HG03103 (cell line): ENCODE data around the gene UTP25.
A peak's percentile ranks its signal among the peaks of the same experiment; 100 is the strongest.

Experiments used
- ATAC-seq: cut with Tn5 transposase; IDR thresholded peaks from one replicate; pipeline ENCODE4 v1.9.1; 2021; ENCODE audit warnings: low read depth; ENCODE audit not compliant: unreplicated experiment

UTP25 gene

GRCh38 chr1:209837671-209838070 lies 9.9 kb downstream of the UTP25 start:
- ATAC-seq: no peak

- no peak for ATAC-seq
Measured at GRCh38 chr1:209838537-209838936, 10.8 kb downstream of the UTP25 start.

- ATAC-seq: no peak
Measured at GRCh38 chr1:209839875-209840546, 12.2 kb downstream of the UTP25 start.

DNA sequence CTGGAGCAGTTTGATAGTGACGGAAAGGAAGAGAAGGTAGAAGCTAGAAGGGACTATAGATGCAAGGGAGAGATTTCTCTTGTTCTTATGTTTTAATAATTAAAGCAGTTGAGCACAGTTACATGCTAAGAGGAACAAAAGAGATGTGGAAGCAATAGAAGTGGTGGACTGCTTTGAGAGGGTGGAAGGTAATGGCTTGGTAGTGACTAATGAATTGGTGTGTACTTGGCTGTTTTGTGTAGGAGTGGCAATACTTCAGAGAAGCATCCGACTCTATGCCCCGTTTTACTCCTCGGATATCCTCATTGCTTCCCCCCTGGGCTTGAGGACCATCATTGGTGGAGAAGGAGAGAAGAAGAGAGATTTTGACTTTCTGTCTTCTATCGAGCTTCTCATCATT lies 12.8 kb downstream of the UTP25 start:
- no peak for ATAC-seq

DNA sequence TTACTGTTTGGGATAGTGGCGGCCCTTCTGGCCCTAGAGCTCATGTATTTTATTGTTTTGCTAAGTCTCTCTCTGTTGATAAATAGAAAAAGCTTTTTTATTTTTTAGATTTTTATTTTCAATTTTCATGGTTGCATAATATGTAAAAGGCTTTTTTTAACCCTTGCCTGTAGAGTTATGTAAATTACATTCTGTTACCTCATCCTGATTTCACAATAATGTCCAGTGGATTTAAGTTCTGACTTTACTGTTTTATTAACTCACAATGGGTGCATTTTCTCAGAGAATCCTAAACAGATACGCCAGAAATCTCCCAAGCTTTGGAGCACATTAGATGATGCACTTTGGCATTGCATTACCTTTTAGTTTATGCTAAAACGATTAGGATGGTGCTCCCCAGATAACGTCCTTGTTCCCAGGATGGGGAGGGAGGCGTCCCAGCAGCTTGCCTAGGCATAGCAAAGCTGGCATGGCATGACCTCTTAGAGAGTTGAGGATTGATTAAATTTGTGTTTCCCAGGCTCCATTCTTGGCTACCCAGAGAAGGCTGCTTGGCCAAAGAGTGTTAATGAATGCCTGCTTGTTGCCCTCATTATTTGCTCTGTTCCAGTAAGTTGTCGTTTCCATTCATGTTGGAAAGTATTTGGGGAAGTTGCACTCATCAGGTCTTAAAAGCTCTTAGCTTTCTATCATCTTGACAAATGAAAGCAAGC lies 17.1 kb downstream of the UTP25 start:
- ATAC-seq: no peak

GRCh38 chr1:209845408-209845725 lies 17.6 kb downstream of the UTP25 start:
- no peak for ATAC-seq

- ATAC-seq: no peak
Measured at GRCh38 chr1:209849388-209849787, 21.6 kb downstream of the UTP25 start.

GRCh38 chr1:209850342-209850979 lies 22.7 kb downstream of the UTP25 start:
- ATAC-seq: peak; percentile 66

DNA sequence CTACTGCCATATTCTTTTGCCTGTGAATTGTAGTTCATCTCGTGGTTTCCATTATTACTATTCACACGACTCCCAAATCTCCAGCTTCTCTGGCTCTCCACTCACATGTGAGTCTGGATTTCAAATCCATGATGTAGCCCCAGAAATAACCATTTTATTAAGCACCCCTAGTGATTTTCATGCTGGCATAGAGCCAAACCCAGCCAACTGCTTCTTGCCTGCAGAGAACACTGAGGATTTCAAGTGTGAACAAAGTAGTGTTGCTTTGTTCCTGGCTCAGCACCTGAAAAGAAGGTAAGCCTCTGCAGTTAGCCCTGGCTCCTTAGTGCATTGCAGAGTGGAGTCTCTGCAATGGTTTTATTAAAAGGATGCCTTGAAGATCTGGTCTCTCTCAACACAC lies 25.9 kb downstream of the UTP25 start:
- no peak for ATAC-seq

- ATAC-seq: no peak
Measured at GRCh38 chr1:209854196-209854595, 26.4 kb downstream of the UTP25 start.

DNA sequence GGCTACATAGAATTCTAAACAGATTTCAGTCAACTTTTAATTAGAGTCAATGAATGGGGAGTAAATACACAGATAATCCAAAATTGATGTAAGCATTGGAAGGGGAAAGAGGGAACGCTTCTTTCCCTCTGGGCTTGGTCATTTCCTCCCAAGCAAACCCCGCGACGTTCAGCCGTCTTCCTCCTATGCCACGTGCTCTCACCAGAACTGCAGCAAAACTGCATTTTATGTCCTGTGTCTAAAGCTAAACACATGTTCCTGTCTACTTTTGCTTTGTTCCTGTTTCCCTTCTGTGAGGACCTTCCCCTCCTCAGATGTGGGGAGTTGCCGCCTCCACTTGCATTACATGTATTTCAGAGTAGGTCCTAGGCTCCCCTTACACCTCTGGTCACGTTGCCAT lies 27.2 kb downstream of the UTP25 start:
- no peak for ATAC-seq

DNA sequence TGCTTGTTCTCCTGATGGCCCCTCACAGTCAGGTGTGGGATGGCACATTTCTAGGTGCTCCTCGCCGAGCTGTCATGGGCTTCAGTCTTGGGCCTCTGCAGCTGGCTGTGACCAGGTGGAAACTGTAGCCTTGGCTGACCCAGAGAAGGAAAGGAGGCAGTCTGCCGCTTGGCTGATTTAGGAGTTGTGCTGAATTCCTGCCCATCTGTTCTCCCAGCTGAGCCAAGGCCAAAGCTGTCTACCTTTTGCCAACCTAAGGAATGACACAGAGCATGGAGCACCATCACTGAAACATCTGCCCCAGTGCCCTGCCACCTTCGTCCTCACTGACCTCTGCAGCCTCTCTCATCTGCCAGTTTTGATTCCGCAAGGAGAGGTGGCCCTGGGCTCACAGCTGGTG lies 27.9 kb downstream of the UTP25 start:
- ATAC-seq: no peak

DNA sequence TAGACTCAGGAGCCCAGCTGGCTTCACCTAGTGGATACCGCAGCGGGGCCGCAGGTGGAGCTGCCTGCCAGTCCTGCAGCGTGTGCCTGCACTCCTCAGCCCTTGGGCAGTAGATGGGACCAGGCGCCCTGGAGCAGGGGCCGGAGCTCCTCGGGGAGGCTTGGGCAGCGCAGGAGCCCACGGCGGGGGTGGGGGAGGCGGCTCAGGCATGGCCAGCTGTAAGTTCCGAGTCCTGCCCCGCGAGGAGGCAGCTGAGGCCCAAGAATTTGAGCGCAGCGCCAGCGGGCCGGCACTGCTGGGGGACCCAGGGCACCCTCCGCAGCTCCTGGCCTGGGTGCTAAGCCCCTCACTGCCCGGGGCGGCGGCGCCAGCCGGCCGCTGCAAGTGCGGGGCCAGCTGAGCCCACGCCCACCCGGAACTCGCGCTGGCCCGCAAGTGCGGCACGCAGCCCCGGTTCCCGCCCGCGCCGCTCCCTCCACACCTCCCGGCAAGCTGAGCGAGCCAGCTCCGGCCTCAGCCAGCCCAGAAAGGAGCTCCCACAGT lies 30.9 kb downstream of the UTP25 start:
- no peak for ATAC-seq

DNA sequence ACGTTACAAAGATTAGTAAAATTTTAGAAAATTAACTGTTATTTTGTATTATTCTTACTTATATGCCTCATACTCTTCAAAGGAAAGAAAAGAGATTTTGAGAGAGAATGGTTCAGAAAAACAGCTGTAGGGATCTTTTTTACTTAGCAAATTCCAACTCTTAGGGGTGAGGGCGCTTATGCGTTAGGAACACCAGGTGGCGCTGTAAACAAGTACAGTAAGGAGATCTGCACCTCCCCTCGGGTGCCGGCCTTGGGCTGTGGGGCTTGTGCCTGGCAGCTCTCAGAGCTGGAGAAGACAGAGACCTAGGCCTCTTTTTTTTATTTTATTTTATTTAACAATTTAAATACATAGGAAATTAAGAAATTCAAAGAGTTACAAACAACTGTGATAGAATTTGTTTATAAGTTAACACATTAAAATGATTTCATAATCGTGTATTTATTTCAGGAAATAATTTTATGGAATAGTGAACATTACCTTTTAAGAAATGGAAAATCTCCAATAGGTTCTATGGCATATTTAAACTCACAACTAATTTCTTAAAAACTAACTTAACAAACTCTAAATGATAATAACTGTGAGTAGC lies 32.6 kb downstream of the UTP25 start:
- ATAC-seq: peak; percentile 95

- no peak for ATAC-seq
Measured at GRCh38 chr1:209861242-209861641, 33.5 kb downstream of the UTP25 start.

GRCh38 chr1:209862391-209863356 lies 34.9 kb downstream of the UTP25 start:
- ATAC-seq: no peak

- ATAC-seq: no peak
Measured at GRCh38 chr1:209863766-209864485, 36.2 kb downstream of the UTP25 start.

DNA sequence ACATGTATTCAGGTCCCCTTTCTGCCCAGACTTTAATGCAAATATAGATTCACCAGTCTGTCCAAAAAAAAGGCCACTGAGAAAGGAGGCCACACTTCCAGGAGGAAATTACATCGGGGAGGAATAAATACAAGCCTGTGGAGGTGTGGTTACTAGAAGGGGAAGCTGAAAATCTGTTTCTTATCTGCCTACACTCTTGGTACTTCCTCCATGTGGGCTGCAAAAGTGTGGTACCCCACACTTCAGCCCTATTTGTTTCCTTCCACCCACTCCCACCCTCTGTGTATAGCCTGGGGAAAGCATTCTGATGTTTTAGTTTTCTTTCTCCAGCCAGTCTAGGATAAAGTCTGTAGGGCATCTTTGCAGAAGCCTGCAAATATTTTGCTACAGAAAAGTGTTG lies 38.4 kb downstream of the UTP25 start:
- no peak for ATAC-seq

DNA sequence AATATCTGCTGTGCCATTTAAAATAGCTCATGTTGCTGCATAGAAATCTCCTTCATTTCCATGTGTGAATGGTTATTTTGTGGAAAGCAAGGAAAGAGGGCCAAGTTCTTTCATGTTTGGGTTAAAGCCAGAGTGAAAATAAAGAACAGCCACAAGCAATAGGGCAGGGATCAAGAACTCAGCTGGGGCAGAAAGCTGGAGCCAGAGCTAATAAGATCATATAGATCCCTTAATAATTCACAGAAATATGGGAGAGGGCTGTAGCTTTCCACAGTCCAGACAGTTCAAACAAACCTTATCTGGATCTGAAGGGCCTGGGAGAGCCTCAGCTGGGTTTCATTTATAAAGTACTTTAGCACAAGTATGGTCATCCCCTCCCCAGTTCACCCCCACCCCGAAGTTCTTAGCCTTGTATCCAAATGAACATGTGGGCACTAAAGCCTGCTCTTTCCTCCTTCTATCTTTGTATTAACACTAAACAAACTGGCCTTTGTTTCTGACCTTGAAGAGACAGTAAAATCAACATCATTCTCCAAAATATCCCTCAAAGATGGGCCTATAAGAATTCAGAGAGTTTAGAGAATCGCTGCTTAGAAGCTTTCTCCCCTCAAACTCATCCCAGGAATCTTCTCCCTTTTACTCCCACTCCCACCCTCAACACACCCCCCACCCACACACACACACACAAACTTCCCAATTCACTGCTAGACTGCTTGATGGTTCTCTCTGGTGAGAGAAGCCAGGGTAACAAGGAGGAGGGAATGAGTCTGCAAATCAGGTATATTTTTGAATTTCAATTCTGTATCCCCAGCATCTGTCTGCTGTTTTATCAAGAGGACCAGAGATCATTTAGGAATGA lies 41.7 kb downstream of the UTP25 start:
- no peak for ATAC-seq
